SIG-M5 (cell line): Measurements from ENCODE around the gene WWTR1.

Experiments
- DNase-seq: peaks from one replicate; lab custom pipeline; 2025; lab: John Stamatoyannopoulos, UW

The WWTR1 gene

DNA sequence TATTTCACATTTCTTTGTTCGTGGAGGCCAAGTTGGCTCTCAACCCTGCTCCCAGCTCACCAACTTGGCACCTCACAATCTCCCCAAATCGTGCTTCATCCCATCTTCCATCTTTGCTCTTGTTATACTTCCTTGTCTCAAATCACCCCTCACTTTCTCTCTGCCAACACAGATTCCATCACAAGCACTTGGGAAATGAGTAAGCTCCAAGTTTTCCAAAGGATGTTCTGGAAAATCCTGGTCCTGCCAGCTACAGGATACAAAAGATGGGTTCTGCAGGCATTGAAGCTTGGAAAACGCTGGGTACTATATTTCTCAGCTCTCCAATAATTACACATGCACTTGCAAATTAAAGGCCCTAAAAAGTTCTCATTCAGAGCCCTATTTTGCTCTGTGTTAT, 187.4 kb downstream of the WWTR1 start:
- no peak for DNase-seq

DNA sequence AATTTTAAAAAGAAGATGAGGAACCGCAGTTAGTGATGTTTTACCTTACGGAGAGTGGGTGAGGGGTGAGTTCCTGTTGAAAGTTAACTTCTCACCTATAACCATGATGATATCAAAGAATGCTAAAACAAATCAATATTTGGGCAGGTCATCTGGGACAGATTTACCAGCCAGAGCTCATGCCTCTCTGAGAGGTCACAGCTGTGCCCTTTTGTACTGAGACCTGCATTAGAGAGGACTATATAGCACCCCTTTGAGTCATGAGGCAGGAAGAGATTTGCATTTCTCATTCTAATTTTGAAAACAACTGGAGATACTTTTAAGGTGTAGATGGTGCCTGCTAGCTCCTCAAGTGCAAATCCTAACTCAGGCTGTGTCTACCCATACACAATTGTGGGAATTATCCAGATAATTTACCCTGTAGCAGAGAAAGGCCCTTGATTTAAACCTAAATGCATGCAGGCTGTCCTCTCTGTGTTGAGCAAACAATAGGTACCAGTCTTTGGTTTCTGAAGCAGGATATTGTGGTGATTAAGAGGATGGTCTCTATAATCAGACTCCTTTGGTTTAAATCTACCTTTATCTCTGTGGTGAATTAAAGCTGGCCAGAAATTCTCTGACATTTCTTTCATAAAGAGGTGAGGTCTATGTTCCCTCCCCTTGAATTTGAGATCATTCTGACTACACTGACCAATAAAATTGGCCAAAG, 189.2 kb downstream of the WWTR1 start:
- no peak for DNase-seq
